Brain microvascular endothelial cell (primary cell): Measurements from ENCODE around the gene DPYSL3.

Source experiments
- DNase-seq: peaks from one replicate; pipeline ENCODE4 v3.0.0-alpha.2; 2020
- H3K27ac ChIP-seq: fragments of 250-450 bp; sonication (Bioruptor Pico); 2 replicates; pipeline ENCODE4 v1.5.1; 2020; ENCODE audit warnings: mild to moderate bottlenecking, moderate library complexity
- H3K27me3 ChIP-seq: fragments of 250-450 bp; sonication (Bioruptor Pico); replicated peaks from 2 replicates; pipeline ENCODE4 v1.5.1; 2020; ENCODE audit warnings: mild to moderate bottlenecking
- H3K36me3 ChIP-seq: fragments of 250-450 bp; sonication (Bioruptor Pico); replicated peaks from 2 replicates; pipeline ENCODE4 v1.5.1; 2020; ENCODE audit warnings: mild to moderate bottlenecking
- H3K4me3 ChIP-seq: 2 replicates; pipeline ENCODE4 v1.5.1; 2011; ENCODE audit warnings: low read depth, mild to moderate bottlenecking, control low read depth, low read length, moderate library complexity
- CTCF ChIP-seq: IDR thresholded peaks from 2 replicates; pipeline ENCODE4 v1.5.1; 2011; ENCODE audit warnings: low read depth, mild to moderate bottlenecking, moderate library complexity, low read length, control low read depth, inconsistent platforms; ENCODE audit errors: missing control alignments
- in situ Hi-C: cut with HindIII; loops from 2 replicates; pipeline ENCODE4 v1.10.0; 2017; ENCODE audit warnings: low sequenced_read_pairs, low pct_ligation_motif_present

DPYSL3 gene

GRCh38 chr5:147361441-147362175 lies 148.3 kb downstream of the DPYSL3 start:
- Histone ChIP-seq H3K36me3 (no peaks in the 10 kb centered on the region), H3K27me3 (no peaks in the 10 kb centered on the region), H3K27ac (no peak overlapping the region), H3K4me3 (no peak overlapping the region)
- TF ChIP-seq CTCF: no peak
- in situ Hi-C loops: no loop called here
- no peak for DNase-seq

GRCh38 chr5:147360816-147361215 lies 149.1 kb downstream of the DPYSL3 start:
- DNase-seq: no peak
- TF ChIP-seq CTCF: no peak
- Histone ChIP-seq H3K27ac (no peak overlapping the region), H3K27me3 (no peaks in the 10 kb centered on the region), H3K36me3 (no peaks in the 10 kb centered on the region), H3K4me3 (no peak overlapping the region)
- in situ Hi-C loops: no loop called here

GRCh38 chr5:147359581-147359980 lies 150.3 kb downstream of the DPYSL3 start:
- Histone ChIP-seq H3K27ac (no peak overlapping the region), H3K4me3 (no peak overlapping the region), H3K36me3 (no peaks in the 10 kb centered on the region), H3K27me3 (no peaks in the 10 kb centered on the region)
- TF ChIP-seq CTCF: no peak
- in situ Hi-C loops: no loop called here
- DNase-seq: no peak

- no peak for DNase-seq
- in situ Hi-C loops: no loop called here
- H3K27me3 ChIP-seq: no peaks in the 10 kb centered on the region
- no peak overlapping the region for H3K4me3 ChIP-seq
- no peaks in the 10 kb centered on the region for H3K36me3 ChIP-seq
- H3K27ac ChIP-seq: no peak overlapping the region
- no peak for TF ChIP-seq CTCF
These were observed 150.8 kb downstream of the DPYSL3 start for GRCh38 chr5:147359101-147359500.

GRCh38 chr5:147349241-147349640 lies 160.6 kb downstream of the DPYSL3 start:
- Histone ChIP-seq H3K4me3 (no peak overlapping the region), H3K27me3 (no peaks in the 10 kb centered on the region), H3K27ac (no peak overlapping the region), H3K36me3 (no peaks in the 10 kb centered on the region)
- no peak for DNase-seq
- in situ Hi-C loops: no loop called here
- no peak for TF ChIP-seq CTCF

- H3K36me3 ChIP-seq: no peaks in the 10 kb centered on the region
- H3K27me3 ChIP-seq: no peaks in the 10 kb centered on the region
- H3K4me3 ChIP-seq: no peak overlapping the region
- in situ Hi-C loops: no loop called here
- DNase-seq: no peak
- H3K27ac ChIP-seq: no peak overlapping the region
- TF ChIP-seq CTCF: no peak
These were observed 161.4 kb downstream of the DPYSL3 start for GRCh38 chr5:147348451-147348850.
